Left cardiac atrium (tissue), 4 donors: Measurements from ENCODE around the gene TTC38. TPM values are rescaled to one million over a fixed set of nuclear protein-coding genes. Genes with fewer than 3 reads are reported as not detected.
"Not testable (repeated sequence)": the region's sequence is repeated elsewhere in the genome, so short reads cannot be mapped to it uniquely, and the experiment has no call there.

Experiments
- ATAC-seq, 2 donors: fragments of 200-7000 bp; cut with Tn5 transposase; one replicate each; pipeline ENCODE4 v1.9.1; 2020; ENCODE audit warnings: mild to moderate bottlenecking in 2 of 2, moderate library complexity in 2 of 2
- DNase-seq: peaks from one replicate; pipeline ENCODE4 v3.0.0-alpha.2; 2020
- intact Hi-C, 2 donors: fragments of 100-400 bp; cut with DNase I; formaldehyde crosslinking; loops; one replicate each; pipeline versions ENCODE4 v1.14.1 to v1.15.1; 2022 to 2023
- total RNA-seq, 2 donors: library from RNA; stranded (reverse); fragmentation: NEBNext Ultra II Directional; extraction: Animal tissue kit (Norgen Biotek cat#: 25700); gene quantifications; one replicate each; pipeline ENCODE4 v1.2.1, GENCODE V29; 2021
- donor health status: DM: no; HTN: yes; CAD: no.
- donor health status: DM: no; HTN: yes; CAD: no; lungs with severe emphysema.
- donor health status: DM: yes; HTN: yes; CAD: no.
- donor health status: Dilated cardiomyopathy.

The TTC38 gene
- total RNA-seq, 2 donors from 2014 or later, result 22.7 to 23.1 TPM

DNA sequence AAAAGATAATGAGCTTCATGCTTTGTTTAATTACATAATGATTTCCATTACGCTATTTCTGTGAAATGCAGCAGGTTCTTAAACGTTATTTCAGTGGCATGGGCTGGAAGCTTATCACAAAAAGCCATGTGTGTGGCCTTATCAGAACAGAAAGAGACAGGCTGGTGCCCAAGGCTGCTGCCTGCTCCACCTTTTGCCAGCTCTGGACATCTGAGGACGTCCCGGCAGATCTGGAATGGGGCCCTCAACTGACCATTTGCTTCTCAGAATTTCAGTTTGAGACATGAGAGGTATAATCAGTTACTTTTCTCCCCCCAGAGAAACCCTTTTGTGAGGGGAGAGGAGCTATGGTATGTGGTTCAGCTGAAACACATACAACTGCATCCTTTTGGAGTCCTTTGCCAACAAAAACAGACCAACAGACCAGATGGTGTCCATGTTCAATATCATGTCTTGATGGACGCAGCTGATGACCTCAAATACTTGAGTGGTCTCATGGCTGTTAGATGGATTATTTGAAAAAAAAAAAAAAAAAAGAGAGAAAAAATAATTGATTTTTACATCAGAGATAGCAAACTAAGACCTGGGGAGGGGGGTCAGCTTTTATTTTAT lies 26.3 kb upstream of the TTC38 start:
- peak; percentile 23 to 34 for ATAC-seq
- intact Hi-C loops, result loop anchor here in 1 of 2 donors (10.0 kb wide), 1 partner anchor 87 kb away; the partner anchor contains the start of gene PPARA
- DNase-seq, result peak; percentile 40

DNA sequence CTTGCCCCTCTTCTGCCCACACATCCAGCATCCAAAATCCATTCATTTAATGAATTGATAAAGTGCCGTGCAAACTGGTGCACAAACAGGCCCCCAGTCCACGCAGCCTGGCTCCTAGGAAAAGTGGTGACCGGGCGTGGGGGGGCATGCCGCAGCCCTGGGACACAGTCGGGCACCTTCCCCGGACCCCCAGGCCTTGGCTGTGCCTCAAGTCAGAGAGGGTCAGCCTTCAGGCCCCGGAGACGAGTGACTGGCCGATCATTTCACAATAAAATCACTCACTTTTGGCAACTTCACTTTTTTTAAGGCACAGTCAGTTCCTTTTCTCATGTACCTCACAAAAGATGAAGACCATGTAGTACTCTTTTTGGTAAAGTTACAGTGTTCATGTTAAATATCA lies 25.7 kb upstream of the TTC38 start:
- intact Hi-C loops, result loop anchor here in 1 of 2 donors (10.0 kb wide), 1 partner anchor 87 kb away; the partner anchor contains the start of gene PPARA
- no peak for DNase-seq
- no peak for ATAC-seq

GRCh38 chr22:46244771-46245170 lies 23.0 kb upstream of the TTC38 start:
- DNase-seq (no peak), ATAC-seq (no peak)
- intact Hi-C loops, result loop anchor here in 1 of 2 donors (10.0 kb wide), 1 partner anchor 90 kb away; the partner anchor contains the start of gene PPARA

- ATAC-seq (peak; percentile 33 to 36), DNase-seq (peak; percentile 74)
- intact Hi-C loops, result loop anchor here in 1 of 2 donors (10.0 kb wide), 1 partner anchor 91 kb away; the partner anchor contains the start of gene PPARA
These were observed 22.3 kb upstream of the TTC38 start for GRCh38 chr22:46245511-46245910.

DNA sequence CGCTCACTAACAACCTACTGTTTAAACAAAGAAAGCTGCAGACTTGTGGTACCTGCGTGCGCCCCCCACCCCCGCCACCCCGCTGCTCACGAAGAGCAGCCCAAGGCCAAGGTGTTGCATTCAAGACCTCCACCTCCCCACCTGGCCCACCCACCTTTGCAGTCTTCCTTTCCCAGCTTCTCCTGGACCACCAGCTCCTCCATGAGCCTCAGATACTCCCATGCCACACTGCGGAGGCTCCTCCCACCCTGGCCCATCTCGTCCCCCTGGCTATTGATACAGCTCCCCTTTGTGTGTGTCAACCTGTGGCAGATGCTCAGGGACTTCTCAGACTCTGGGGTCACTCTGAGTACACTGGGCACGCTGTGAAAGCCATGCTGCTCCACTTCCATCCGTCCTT lies 21.6 kb upstream of the TTC38 start:
- no peak for DNase-seq
- no peak for ATAC-seq
- intact Hi-C loops, result loop anchor here in 1 of 2 donors (10.0 kb wide), 1 partner anchor 91 kb away; the partner anchor contains the start of gene PPARA

- DNase-seq (no peak), ATAC-seq (no peak)
- intact Hi-C loops, result loop anchor here in 1 of 2 donors (10.0 kb wide), 1 partner anchor 93 kb away; the partner anchor contains the start of gene PPARA
These were observed 20.3 kb upstream of the TTC38 start for GRCh38 chr22:46247443-46247975.

- peak; percentile 95 to 97 for ATAC-seq
- intact Hi-C loops, result loop anchor here in 1 of 2 donors (5.0 kb wide), 1 partner anchor 37 kb away; no protein-coding TSS in a partner anchor
- DNase-seq, result peak; percentile 95
These were observed 17.6 kb upstream of the TTC38 start, which contains the start of gene CDPF1 for GRCh38 chr22:46250035-46250782. TSS of gene CDPF1 (minus strand) at chr22:46250293. CDS start at chr22:46248284, 2,009 bp downstream.

DNA sequence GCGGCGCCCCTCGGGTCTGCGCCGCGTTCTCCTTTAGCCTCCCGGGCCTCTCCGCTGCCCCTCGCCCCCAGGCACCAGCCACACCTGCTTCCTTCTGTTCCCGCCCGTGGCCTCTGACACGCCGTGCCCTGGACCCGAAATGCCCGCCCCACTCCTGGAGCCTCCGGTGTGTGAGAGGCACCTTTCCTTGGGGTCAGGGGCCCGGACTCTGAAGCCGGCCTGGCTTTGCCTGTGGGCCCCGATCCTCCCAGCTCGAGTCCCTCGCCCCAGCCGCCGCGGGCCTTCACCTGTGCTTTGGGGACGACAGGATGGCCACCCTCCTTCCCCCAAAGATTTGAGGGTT lies 17.1 kb upstream of the TTC38 start:
- ATAC-seq (peak; percentile 7 to 16), DNase-seq (no peak)
- intact Hi-C loops, result loop anchor here in 1 of 2 donors (5.0 kb wide), 1 partner anchor 37 kb away; no protein-coding TSS in a partner anchor

DNA sequence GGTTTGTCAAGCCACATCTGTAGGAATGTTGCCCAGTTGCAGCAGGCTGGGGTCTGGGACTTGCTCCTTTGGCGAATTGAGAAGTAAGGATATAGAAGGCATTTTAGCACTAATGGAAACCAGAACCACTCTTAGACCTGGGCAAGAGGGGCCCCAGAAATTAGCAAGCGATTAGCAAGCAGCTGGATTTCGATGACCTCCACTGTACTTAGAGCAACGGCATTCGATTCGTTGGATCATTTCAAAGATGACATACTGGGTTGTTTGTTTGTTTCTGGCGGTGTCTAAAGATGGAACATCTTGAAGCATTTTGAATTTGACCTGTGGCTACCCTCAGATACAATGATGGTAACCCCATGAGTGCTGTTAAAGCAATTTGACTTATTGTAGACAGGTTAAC lies 16.5 kb upstream of the TTC38 start:
- intact Hi-C loops, result loop anchor here in 1 of 2 donors (5.0 kb wide), 1 partner anchor 36 kb away; no protein-coding TSS in a partner anchor
- DNase-seq, result no peak
- no peak for ATAC-seq

DNA sequence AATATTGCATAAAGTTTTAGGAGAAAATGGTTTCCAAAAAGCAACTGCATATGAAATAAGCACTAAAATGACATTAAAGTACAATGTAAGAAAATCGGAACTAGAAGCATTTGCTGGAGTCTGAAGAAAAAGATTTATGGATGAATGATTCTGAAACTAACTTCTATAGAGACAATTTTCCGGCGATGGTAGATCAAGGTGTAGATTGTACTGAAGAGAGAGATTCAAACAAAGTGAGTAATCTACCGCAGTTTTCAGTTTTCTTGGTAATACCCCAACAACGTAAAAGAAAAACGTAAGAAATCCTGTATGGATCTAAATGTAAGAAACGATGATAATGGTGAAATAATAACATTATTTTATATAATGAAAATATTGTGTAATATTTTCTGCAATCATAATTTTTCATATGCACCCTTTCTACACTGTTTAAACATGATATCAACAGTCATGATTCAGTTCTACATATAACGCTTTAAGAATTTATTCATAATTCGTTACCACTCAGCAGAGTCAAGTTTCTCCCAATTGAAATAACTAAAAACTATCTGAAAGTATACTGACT lies 15.9 kb upstream of the TTC38 start:
- no peak for ATAC-seq
- no peak for DNase-seq
- intact Hi-C loops, result loop anchor here in 1 of 2 donors (5.0 kb wide), 1 partner anchor 35 kb away; no protein-coding TSS in a partner anchor

- intact Hi-C loops, result no loop called here
- no peak for ATAC-seq
- no peak for DNase-seq
These were observed 11.3 kb upstream of the TTC38 start for GRCh38 chr22:46256358-46256958.

- intact Hi-C loops, result no loop called here
- no peak for DNase-seq
- no peak for ATAC-seq
These were observed 8.4 kb upstream of the TTC38 start for GRCh38 chr22:46259374-46259773.

DNA sequence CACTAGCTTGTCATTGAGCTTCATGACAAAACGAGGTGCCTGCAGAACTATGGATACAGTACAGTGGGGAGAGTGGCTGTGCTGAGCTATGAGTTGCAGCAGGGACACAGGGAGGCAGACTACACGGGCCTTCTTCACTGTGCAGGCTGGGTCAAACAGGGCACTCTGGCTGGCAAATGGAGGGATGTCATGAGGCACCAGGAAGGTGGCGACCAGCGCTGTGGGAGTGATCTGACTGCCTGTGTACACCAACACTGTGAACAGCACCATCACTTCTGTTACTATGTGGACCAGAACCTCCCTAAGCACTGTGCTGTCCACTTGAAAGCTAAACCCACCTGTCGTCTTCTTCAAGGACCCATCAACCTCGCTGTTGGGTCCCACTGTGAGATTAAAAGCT lies 7.8 kb upstream of the TTC38 start:
- DNase-seq (no peak), ATAC-seq (no peak)
- intact Hi-C loops, result no loop called here

DNA sequence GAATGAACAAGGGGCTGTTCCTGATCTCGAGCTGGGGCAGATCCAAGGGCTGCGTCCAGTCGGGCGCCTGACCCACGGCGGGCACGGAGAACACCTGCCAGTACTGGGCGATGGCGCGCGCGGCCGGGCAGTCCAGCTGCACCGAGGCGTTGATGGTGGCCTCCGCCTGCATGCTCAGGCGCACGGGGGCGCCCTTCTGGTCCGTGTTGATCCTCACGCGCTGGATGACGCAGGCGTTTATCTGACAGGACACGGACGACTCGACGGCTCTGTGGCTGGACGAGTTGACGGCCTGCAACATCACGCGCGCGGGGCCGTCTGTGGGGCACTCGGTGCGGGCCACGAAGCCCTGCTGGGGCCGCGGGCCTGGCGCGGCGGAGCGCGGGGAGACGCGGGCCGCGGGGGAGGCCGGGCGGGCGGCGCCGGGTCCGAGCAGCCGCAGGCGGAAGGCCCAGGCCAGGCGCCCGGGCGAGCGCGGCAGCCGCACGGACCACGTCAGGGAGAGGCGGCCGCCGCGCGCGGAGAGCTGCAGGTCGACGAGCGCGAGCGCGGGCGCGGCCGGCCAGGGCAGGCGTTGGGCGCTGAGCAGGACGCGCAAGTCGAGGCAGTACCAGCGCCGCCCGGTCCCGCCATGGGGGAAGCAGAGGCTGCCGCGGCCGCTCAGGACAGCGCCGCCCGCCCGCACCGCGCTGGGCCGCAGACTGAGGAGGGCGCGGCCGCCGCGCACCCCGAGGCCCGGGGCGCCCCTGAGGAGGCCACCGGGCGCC lies 5.2 kb upstream of the TTC38 start:
- ATAC-seq, result peak; percentile 25 to 69
- intact Hi-C loops, result no loop called here
- peak; percentile 79 for DNase-seq

GRCh38 chr22:46263216-46263590 lies 4.6 kb upstream of the TTC38 start, which contains the start of gene PKDREJ:
TSS of gene PKDREJ (minus strand) at chr22:46263343. CDS start at chr22:46263322, 21 bp downstream.
- ATAC-seq (no peak), DNase-seq (no peak)
- intact Hi-C loops, result no loop called here

DNA sequence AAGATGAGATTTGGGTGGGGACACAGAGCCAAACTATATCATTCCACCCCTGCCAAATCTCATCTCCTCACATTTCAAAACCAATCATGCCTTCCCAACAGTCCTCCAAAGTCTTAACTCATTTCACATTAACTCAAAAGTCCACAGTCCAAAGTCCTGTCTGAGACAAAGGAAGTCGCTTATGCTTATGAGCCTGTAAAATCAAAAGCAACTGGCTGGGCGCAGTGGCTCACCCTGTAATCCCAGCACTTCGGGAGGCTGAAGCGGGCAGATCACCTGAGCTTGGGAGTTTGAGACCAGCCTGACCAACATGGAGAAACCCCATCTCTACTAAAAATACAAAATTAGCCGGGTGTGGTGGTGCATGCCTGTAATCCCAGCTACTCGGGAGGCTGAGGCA lies 3.3 kb upstream of the TTC38 start:
- DNase-seq, ATAC-seq, intact Hi-C loops: not testable (repeated sequence)

DNA sequence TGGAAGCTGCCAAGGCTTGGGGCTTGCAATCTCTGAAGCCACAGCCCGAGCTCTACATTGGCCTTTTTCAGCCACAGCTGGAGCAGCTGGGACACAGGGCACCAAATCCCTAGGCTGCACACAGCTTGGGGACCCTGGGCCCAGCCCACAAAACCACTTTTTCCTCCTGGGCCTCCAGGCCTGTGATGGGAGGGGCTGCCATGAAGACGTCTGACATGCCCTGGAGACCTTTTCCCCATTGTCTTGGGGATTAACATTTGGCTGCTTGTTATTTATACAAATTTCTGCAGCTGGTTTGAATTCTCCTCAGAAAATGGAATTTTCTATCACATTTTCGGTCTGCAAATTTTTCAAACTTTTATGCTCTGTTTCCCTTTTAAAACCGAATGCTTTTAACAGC lies 2.2 kb upstream of the TTC38 start:
- DNase-seq, intact Hi-C loops, ATAC-seq: not testable (repeated sequence)

DNA sequence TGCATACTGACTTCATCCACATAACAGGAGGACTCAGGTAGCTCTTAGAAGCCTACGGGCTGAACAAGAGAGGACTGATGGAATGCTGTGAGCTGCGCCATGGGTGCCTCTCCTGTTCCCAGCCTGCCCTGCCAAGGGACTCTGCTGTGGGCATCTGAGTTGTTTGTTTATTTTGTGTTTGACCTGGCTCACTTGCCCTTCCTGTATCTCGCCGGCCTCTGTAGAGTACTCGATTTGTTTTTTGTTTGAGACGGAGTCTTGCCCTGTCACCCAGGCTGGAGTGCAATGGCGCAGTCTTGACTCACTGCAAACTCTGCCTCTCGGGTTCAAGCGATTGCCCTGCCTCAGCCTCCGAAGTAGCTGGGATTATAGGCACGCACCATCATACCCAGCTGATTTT lies 1.8 kb downstream of the TTC38 start:
- no peak for ATAC-seq
- intact Hi-C loops, result no loop called here
- no peak for DNase-seq
